A673 (cell line): ENCODE data around the gene PHKA2.

Experiments used
- EZH2 ChIP-seq: fragments of 200-600 bp; sonication (generic); IDR thresholded peaks from 2 replicates; pipeline ENCODE4 v1.6.1; 2017; ENCODE audit warnings: borderline replicate concordance, low read depth, mild to moderate bottlenecking, mixed read lengths, antibody characterized with exemption, low read length; ENCODE audit not compliant: poor library complexity, severe bottlenecking
- TF ChIP-seq, protein P1 (sequence below): fragments of 300-800, 200-600 bp; sonication (generic); conservative IDR thresholded peaks from 2 replicates; pipeline ENCODE4 v1.5.1; 2017; ENCODE audit warnings: low read depth, mild to moderate bottlenecking, antibody characterized with exemption, low read length, moderate library complexity, mixed read lengths

GRCh38 chrX:18890049-18890381 is 93.9 kb downstream of the PHKA2 start:
- TF ChIP-seq, protein P1, sequence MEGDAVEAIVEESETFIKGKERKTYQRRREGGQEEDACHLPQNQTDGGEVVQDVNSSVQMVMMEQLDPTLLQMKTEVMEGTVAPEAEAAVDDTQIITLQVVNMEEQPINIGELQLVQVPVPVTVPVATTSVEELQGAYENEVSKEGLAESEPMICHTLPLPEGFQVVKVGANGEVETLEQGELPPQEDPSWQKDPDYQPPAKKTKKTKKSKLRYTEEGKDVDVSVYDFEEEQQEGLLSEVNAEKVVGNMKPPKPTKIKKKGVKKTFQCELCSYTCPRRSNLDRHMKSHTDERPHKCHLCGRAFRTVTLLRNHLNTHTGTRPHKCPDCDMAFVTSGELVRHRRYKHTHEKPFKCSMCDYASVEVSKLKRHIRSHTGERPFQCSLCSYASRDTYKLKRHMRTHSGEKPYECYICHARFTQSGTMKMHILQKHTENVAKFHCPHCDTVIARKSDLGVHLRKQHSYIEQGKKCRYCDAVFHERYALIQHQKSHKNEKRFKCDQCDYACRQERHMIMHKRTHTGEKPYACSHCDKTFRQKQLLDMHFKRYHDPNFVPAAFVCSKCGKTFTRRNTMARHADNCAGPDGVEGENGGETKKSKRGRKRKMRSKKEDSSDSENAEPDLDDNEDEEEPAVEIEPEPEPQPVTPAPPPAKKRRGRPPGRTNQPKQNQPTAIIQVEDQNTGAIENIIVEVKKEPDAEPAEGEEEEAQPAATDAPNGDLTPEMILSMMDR, result no peak
- TF ChIP-seq EZH2, result no peak
